RWPE2 (cell line): ENCODE measurements around the gene SERPINB5.

Source experiments
- ATAC-seq: fragments of 200-7000 bp; cut with Tn5 transposase; 3 replicates; pipeline ENCODE4 v1.9.1; 2021; ENCODE audit warnings: low read depth
- DNase-seq: peaks from one replicate; pipeline ENCODE4 v3.0.0-alpha.2; 2020; ENCODE audit warnings: low spot score
- H3K27ac ChIP-seq: fragments of 450-650 bp; 2 replicates; pipeline ENCODE4 v1.5.1; 2017; ENCODE audit warnings: mild to moderate bottlenecking; ENCODE audit not compliant: poor library complexity, severe bottlenecking
- H3K27me3 ChIP-seq: fragments of 250-450 bp; sonication (Bioruptor Pico); 2 replicates; pipeline ENCODE4 v1.5.1; 2021; ENCODE audit warnings: mild to moderate bottlenecking, moderate library complexity; ENCODE audit not compliant: insufficient read depth, poor library complexity, severe bottlenecking
- H3K36me3 ChIP-seq: fragments of 250-450 bp; sonication (Bioruptor Pico); 2 replicates; pipeline ENCODE4 v1.5.1; 2020; ENCODE audit warnings: low read depth, mild to moderate bottlenecking, moderate library complexity
- H3K4me1 ChIP-seq: fragments of 250-450 bp; sonication (Bioruptor Pico); 2 replicates; pipeline ENCODE4 v1.5.1; 2021; ENCODE audit warnings: mild to moderate bottlenecking, moderate library complexity; ENCODE audit not compliant: insufficient read depth, poor library complexity, severe bottlenecking
- H3K4me3 ChIP-seq: fragments of 250-450 bp; sonication (Bioruptor Pico); 2 replicates; pipeline ENCODE4 v1.5.1; 2021; ENCODE audit warnings: mild to moderate bottlenecking, moderate library complexity; ENCODE audit not compliant: severe bottlenecking
- H3K9me3 ChIP-seq: fragments of 250-450 bp; sonication (Bioruptor Pico); 2 replicates; pipeline ENCODE4 v1.5.1; 2021; ENCODE audit warnings: mild to moderate bottlenecking, moderate library complexity; ENCODE audit not compliant: severe bottlenecking
- CTCF ChIP-seq: fragments of 450-650 bp; IDR thresholded peaks from one replicate; pipeline ENCODE4 v1.5.1; 2017; ENCODE audit warnings: mild to moderate bottlenecking, moderate library complexity; ENCODE audit not compliant: poor library complexity, severe bottlenecking

Gene SERPINB5

GRCh38 chr18:63514326-63514725 is 37.6 kb downstream of the SERPINB5 start:
- DNase-seq, result no peak
- no peak overlapping the region for H3K27ac ChIP-seq
- no peaks in the 10 kb centered on the region for H3K4me1 ChIP-seq
- H3K9me3 ChIP-seq, result no peaks in the 10 kb centered on the region
- no peak overlapping the region for H3K4me3 ChIP-seq
- no peak for TF ChIP-seq CTCF
- ATAC-seq, result no peak
- H3K36me3 ChIP-seq, result no peaks in the 10 kb centered on the region
- no peaks in the 10 kb centered on the region for H3K27me3 ChIP-seq

GRCh38 chr18:63514888-63515678 is 38.3 kb downstream of the SERPINB5 start:
- Histone ChIP-seq H3K4me1 (no peaks in the 10 kb centered on the region), H3K4me3 (no peak overlapping the region), H3K27me3 (no peaks in the 10 kb centered on the region), H3K9me3 (no peaks in the 10 kb centered on the region), H3K36me3 (no peaks in the 10 kb centered on the region), H3K27ac (no peak overlapping the region)
- TF ChIP-seq CTCF, result peak; percentile 16
- DNase-seq (no peak), ATAC-seq (peak; percentile 45; the same call in 2 of the 3 replicates)

- H3K4me3 ChIP-seq, result no peak overlapping the region
- TF ChIP-seq CTCF, result no peak
- H3K36me3 ChIP-seq, result no peaks in the 10 kb centered on the region
- H3K4me1 ChIP-seq, result no peaks in the 10 kb centered on the region
- DNase-seq (no peak), ATAC-seq (no peak)
- H3K27ac ChIP-seq, result no peak overlapping the region
- no peaks in the 10 kb centered on the region for H3K9me3 ChIP-seq
- no peaks in the 10 kb centered on the region for H3K27me3 ChIP-seq
Observed at GRCh38 chr18:63515801-63516200, 39.0 kb downstream of the SERPINB5 start.

- Histone ChIP-seq H3K36me3 (no peaks in the 10 kb centered on the region), H3K4me3 (no peak overlapping the region), H3K27me3 (no peaks in the 10 kb centered on the region), H3K9me3 (no peaks in the 10 kb centered on the region), H3K27ac (no peak overlapping the region), H3K4me1 (no peaks in the 10 kb centered on the region)
- no peak for DNase-seq
- ATAC-seq, result peak; percentile 88
- TF ChIP-seq CTCF, result peak; percentile 84
Observed at GRCh38 chr18:63518178-63519012, 41.6 kb downstream of the SERPINB5 start.
